Osteoblast (primary cell): ENCODE measurements around the gene COLQ. TPM values are rescaled to one million over a fixed set of nuclear protein-coding genes. Genes with fewer than 3 reads are reported as not detected.

Experiments
- DNase-seq: peaks from one replicate; pipeline ENCODE4 v3.0.0; 2011; ENCODE audit warnings: low spot score, mixed read lengths; ENCODE audit not compliant: insufficient read length; ENCODE audit errors: missing footprints
- H2AFZ ChIP-seq: 2 replicates; pipeline ENCODE4 v1.6.0; 2011; ENCODE audit warnings: mild to moderate bottlenecking, low read length
- H3K27ac ChIP-seq: 2 replicates; pipeline ENCODE4 v1.5.1; 2011; ENCODE audit warnings: mild to moderate bottlenecking, low read depth, low read length, moderate library complexity
- H3K27me3 ChIP-seq: 2 replicates; pipeline ENCODE4 v1.6.0; 2012; ENCODE audit warnings: mild to moderate bottlenecking, control low read depth, inconsistent platforms, low read length, moderate library complexity; ENCODE audit not compliant: insufficient read depth
- H3K36me3 ChIP-seq: 2 replicates; pipeline ENCODE4 v1.5.1; 2011; ENCODE audit warnings: mild to moderate bottlenecking, low read length, control low read depth, moderate library complexity; ENCODE audit not compliant: insufficient read depth
- H3K4me1 ChIP-seq: 2 replicates; pipeline ENCODE4 v1.5.1; 2011; ENCODE audit warnings: mild to moderate bottlenecking, low read length, control low read depth, moderate library complexity; ENCODE audit not compliant: insufficient read depth
- H3K4me2 ChIP-seq: 2 replicates; pipeline ENCODE4 v1.6.0; 2011; ENCODE audit warnings: mild to moderate bottlenecking, low read length; ENCODE audit not compliant: insufficient read depth
- H3K4me3 ChIP-seq: fragments of 200-600 bp; sonication (generic); 3 replicates; pipeline ENCODE4 v1.5.1; 2012; ENCODE audit warnings: mild to moderate bottlenecking, low read length, inconsistent platforms; ENCODE audit not compliant: insufficient read depth
- H3K79me2 ChIP-seq: 2 replicates; pipeline ENCODE4 v1.6.0; 2012; ENCODE audit warnings: mild to moderate bottlenecking, low read length, control low read depth, inconsistent platforms; ENCODE audit not compliant: insufficient read depth
- H3K9me3 ChIP-seq: 2 replicates; pipeline ENCODE4 v1.5.1; 2011; ENCODE audit warnings: low read depth, low read length, control low read depth
- H4K20me1 ChIP-seq: 2 replicates; pipeline ENCODE4 v1.6.0; 2012; ENCODE audit warnings: mild to moderate bottlenecking, low read length, control low read depth; ENCODE audit not compliant: insufficient read depth
- total RNA-seq: library from RNA; depleted of rRNA; stranded (reverse); fragments of >200 nt; gene quantifications from 2 replicates; pipeline ENCODE4 v1.2.3, GENCODE V29; 2012
- TF ChIP-seq, protein P1 (sequence below): IDR thresholded peaks from 2 replicates; pipeline ENCODE4 v1.5.1; 2011; ENCODE audit warnings: mild to moderate bottlenecking, low read depth, low read length, moderate library complexity; ENCODE audit errors: extremely low read depth

COLQ gene
- total RNA-seq, 1 donor: 1.4 TPM

DNA sequence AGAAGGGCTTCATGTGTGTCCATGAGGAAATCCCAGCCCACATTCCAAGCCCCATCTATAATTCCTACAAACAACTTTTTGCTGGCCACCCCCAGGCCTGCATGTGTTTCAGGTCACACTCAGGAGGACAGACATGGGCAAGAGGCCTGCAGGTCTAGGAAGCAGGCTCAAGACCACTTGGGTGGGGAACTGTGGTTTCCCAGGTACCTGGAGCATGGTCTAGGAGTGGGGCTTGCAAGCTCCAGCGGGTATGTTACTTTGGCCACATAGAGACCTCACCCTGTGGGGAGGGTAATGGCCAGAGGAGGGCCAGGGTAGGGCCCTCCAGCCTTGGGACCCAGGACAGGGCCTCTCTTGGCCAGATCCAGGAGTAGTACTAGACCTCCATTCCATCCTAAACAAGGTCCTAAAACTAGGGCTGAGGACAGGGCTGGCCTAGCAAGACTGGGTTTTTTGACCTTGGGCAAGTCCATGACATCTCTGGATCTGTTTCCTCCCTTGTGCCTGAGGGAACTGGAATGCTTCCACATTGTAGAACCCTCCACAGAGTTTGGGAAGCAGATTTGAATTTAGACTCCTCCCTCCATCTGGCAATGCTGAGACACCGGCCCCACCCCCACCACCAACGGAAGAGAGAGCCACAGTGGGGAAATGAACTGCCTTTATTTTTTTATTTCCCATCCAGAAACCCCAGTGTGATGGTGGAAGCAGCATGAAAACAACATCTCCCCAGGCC is 71.8 kb downstream of the COLQ start:
- Histone ChIP-seq H3K4me1 (peaks cover under 1% of the 10 kb centered on the region), H3K4me2 (no peak overlapping the region), H3K79me2 (no peaks in the 10 kb centered on the region), H2AFZ (no peak overlapping the region), H3K9me3 (no peaks in the 10 kb centered on the region), H3K36me3 (no peaks in the 10 kb centered on the region), H3K27me3 (no peaks in the 10 kb centered on the region), H4K20me1 (no peaks in the 10 kb centered on the region), H3K27ac (no peak overlapping the region), H3K4me3 (no peak overlapping the region)
- DNase-seq: no peak
- TF ChIP-seq, protein P1, sequence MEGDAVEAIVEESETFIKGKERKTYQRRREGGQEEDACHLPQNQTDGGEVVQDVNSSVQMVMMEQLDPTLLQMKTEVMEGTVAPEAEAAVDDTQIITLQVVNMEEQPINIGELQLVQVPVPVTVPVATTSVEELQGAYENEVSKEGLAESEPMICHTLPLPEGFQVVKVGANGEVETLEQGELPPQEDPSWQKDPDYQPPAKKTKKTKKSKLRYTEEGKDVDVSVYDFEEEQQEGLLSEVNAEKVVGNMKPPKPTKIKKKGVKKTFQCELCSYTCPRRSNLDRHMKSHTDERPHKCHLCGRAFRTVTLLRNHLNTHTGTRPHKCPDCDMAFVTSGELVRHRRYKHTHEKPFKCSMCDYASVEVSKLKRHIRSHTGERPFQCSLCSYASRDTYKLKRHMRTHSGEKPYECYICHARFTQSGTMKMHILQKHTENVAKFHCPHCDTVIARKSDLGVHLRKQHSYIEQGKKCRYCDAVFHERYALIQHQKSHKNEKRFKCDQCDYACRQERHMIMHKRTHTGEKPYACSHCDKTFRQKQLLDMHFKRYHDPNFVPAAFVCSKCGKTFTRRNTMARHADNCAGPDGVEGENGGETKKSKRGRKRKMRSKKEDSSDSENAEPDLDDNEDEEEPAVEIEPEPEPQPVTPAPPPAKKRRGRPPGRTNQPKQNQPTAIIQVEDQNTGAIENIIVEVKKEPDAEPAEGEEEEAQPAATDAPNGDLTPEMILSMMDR: no peak

- H2AFZ ChIP-seq: no peak overlapping the region
- no peak overlapping the region for H3K4me3 ChIP-seq
- TF ChIP-seq, protein P1: no peak
- H3K27me3 ChIP-seq: no peaks in the 10 kb centered on the region
- no peaks in the 10 kb centered on the region for H4K20me1 ChIP-seq
- H3K79me2 ChIP-seq: peaks cover 2% of the 10 kb centered on the region
- H3K27ac ChIP-seq: peak overlapping the region; percentile 66
- H3K36me3 ChIP-seq: peaks cover 29% of the 10 kb centered on the region
- peaks cover 47% of the 10 kb centered on the region for H3K4me1 ChIP-seq
- no peak overlapping the region for H3K4me2 ChIP-seq
- H3K9me3 ChIP-seq: no peaks in the 10 kb centered on the region
- DNase-seq: no peak
Measured at GRCh38 chr3:15443826-15444524, 77.5 kb downstream of the COLQ start.

- peak; percentile 81 for DNase-seq
- Histone ChIP-seq H3K79me2 (peaks cover 5% of the 10 kb centered on the region), H3K9me3 (no peaks in the 10 kb centered on the region), H3K27ac (peak overlapping the region; percentile 82), H3K4me1 (peaks cover 59% of the 10 kb centered on the region), H3K36me3 (peaks cover 50% of the 10 kb centered on the region), H2AFZ (no peak overlapping the region), H3K27me3 (no peaks in the 10 kb centered on the region), H3K4me2 (peak overlapping the region; percentile 6), H3K4me3 (no peak overlapping the region), H4K20me1 (no peaks in the 10 kb centered on the region)
- TF ChIP-seq, protein P1: no peak
Measured at GRCh38 chr3:15440891-15441290, 80.6 kb downstream of the COLQ start.

DNA sequence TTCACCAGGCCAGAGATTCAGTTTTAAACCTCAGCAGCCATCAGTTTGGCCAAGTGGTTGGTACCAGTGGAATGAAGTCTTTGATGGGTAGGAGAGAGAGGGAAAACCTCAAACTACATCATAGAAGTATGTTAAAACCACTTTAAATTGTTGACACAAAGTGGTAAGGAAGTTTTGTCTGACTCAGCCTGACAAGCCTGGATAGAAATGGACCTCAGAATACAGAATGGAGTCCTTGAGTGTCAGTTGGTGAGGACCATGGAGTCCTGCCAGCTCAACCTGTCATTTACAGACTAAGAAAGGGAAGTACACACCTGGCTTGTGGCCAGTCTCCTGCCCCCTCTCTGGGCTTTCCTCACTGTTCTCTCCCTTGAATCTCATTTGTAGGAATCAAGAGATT is 82.0 kb downstream of the COLQ start:
- H3K4me1 ChIP-seq: peaks cover 57% of the 10 kb centered on the region
- no peaks in the 10 kb centered on the region for H4K20me1 ChIP-seq
- DNase-seq: peak; percentile 39
- H3K4me3 ChIP-seq: no peak overlapping the region
- TF ChIP-seq, protein P1: no peak
- no peaks in the 10 kb centered on the region for H3K27me3 ChIP-seq
- H3K27ac ChIP-seq: peak overlapping the region; percentile 82
- peak overlapping the region; percentile 33 for H3K4me2 ChIP-seq
- H3K9me3 ChIP-seq: no peaks in the 10 kb centered on the region
- H3K79me2 ChIP-seq: peaks cover 5% of the 10 kb centered on the region
- no peak overlapping the region for H2AFZ ChIP-seq
- peaks cover 64% of the 10 kb centered on the region for H3K36me3 ChIP-seq
